HG03280 (cell line): ENCODE measurements around the gene ZNF783.
"Not testable (repeated sequence)": the region's sequence is repeated elsewhere in the genome, so short reads cannot be mapped to it uniquely, and the experiment has no call there.

Source experiments
- ATAC-seq: cut with Tn5 transposase; IDR thresholded peaks from one replicate; pipeline ENCODE4 v1.9.1; 2021; ENCODE audit warnings: mild to moderate bottlenecking, moderate library complexity; ENCODE audit not compliant: unreplicated experiment

The ZNF783 gene

DNA sequence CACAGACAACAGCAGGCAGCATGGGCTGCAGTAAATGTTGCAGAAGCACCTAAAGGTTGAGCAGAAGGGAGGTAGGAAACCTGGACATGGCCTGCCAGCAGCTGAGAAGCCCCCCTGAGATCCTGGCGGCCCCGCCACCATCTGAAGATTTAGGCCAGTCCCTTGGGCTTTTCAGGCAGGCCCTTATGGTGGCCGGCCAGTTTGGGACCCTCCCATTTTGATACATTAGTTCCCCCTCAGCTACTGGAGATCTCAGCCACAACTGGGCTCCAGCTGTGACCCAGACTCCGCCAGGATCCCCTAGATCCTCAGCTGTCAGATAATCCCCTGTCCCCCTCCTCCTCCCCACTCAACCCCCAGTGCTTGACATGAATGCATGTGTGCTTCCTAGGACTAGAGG, 34.4 kb downstream of the ZNF783 start:
- no peak for ATAC-seq

DNA sequence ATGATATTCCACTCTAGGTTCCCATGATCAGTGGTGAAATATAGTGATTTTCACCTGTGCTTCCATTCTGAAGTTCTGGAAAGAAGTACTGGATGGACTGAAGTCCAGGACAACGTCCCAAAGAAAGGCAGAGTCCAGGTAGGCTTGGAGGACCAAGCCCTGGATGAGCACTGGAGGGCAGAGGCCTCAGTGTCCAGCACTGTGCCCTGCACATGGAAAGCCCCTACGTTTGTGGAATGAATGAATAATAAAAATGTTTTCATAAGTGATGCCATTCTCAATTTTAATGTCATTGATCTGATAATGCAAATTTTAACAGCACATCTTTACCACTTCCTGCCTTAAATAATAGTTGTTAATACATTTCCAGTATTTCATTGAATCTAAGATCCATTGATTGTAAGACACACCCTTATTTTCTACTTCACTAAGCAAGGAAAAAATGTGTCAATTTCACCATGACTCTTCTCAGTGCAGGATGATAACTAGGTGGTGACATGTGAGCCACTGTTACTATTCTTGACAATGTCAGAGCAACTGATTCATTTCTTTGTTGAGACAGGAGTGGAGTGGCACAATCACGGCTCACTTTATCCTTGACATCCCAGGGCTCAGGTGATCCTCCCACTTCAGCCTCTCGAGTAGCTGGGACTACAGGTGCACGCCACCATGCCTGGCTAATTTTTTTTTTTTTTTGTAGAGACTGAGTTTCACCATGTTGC, 35.2 kb downstream of the ZNF783 start:
- no peak for ATAC-seq

DNA sequence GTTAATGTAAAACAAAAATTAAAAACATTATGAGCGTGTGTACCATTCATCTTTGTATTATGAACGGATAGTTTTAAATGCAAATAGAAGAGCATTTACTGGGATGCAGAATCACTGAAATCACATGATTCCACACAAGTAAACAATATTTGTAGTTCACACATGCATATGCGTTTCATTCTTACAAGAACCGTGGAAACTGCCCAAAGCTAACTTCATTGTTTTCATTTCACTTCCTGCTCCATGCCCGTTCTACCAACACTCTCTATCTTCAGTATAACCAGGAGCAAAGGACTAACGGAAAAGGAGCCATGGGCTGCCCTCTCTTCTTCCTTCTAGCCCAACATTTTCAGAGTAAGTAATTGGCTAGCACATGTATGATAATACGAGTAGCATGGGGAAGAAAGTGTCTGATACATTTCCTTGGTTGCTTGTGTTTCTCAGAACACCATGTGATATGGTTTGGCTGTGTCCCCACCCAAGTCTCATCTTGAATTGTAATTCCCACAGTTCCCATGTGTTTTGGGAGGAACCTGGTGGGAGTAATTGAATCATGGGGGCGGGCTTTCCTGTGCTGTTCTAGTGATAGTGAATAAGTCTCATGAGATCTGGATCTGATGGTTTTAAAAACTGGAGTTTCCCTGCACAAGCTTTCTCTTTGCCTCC, 38.8 kb downstream of the ZNF783 start:
- no peak for ATAC-seq

DNA sequence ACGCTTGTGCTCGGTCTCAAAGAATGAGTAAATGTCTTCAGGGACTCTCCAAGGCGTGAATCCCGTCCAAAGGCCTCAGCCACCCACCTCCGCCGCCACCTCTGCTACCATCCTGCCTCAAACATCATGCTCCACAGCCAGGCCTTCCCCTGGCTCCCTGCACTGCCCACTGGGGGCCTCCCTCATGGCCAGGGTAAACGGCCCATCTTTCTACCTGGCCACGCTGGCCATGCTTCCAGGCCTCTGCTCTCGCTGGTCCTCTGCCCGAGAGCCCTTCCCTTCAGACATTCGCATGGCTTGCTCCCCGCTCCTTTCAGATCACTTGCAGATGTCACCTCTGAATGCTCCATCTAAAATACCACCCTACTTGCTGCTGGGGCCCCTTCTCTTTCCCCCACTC, 40.2 kb downstream of the ZNF783 start:
- ATAC-seq, result no peak

DNA sequence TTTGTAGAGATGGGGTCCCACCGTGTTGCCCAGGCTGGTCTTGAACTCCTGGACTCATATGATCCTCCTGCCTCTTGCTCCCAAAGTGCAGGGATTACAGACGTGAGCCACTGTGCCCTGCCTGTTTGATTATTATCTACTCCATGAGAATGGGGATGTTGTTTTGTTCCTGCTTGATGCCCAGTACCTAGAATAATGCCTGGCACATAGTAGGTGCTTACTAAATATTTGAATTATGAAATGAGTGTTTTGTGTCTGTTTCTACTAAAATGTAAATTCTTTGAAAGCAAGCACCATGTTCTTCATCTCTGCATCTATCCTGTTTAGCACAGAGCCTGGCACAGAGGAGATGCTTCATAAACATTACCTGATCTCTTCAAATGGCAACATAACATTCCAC, 40.9 kb downstream of the ZNF783 start:
- no peak for ATAC-seq

DNA sequence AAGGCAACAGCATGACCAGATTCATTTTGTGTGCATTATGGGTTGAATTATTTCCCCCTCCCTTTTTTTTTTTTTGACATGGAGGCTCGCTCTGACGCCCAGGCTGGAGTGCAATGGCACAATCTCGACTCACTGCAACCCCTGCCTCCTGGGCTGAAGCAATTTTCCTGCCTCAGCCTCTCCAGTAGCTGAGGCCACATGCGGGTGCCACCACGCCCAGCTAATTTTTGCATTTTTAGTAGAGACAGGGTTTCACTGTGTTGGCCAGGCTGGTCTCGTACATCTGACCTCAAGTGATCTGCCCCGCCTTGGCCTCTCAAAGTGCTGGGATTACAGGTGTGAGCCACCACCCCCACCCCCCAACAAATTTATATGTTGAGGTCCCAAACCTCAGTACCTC, 42.0 kb downstream of the ZNF783 start:
- no peak for ATAC-seq

DNA sequence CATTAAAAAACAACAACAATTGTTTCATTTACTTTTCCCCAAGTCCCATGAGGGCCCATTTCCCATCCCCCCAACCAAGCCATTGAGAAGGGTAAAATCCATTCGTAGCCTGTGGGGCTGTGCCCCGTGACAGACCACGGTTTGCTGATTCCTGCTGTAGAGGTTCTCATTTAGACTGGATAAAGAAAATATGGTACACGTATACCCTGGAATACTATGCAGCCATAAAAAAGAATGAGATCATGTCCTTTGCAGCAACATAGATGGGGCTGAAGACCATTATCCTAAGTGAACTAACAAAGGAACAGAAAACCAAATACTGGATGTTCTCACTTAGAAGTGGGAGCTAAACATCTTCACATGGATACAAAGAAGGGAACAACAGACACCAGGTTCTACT, 44.9 kb downstream of the ZNF783 start:
- ATAC-seq, result no peak

DNA sequence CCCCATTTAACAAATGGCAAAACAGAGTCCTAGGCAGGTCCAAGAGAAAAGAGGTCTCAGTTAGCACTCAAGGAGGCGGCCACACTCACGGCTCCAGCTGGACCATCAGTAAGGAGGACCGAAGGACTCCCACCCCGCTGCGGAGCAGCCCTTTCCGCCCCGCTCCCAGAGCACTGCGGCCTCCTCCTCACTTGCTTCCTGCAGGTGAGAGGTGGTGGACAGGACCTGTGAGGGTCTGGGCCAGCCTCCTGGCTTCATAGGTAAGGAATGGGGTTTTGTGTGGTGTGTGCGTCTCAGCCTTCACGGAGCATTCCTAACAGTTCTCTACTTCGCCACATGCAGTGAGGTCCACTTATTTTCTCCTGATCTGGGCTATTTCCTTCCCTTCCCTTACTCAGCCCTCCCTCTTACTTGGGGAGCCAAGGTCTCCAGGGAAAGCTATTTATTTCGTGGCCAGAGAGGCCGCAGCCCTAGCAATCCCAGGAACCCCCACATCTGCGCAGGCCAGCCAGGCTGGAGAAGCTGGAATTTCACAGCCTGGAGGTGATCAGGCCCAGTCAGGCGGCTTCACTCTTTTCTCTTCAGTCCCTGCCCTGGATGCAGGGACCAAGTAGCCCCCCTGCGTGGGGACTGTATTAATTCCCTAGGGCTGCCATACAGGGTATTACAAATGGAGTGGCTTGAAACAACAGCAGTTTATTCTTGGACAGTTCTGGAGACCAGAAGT, 45.9 kb downstream of the ZNF783 start:
- ATAC-seq, result no peak

DNA sequence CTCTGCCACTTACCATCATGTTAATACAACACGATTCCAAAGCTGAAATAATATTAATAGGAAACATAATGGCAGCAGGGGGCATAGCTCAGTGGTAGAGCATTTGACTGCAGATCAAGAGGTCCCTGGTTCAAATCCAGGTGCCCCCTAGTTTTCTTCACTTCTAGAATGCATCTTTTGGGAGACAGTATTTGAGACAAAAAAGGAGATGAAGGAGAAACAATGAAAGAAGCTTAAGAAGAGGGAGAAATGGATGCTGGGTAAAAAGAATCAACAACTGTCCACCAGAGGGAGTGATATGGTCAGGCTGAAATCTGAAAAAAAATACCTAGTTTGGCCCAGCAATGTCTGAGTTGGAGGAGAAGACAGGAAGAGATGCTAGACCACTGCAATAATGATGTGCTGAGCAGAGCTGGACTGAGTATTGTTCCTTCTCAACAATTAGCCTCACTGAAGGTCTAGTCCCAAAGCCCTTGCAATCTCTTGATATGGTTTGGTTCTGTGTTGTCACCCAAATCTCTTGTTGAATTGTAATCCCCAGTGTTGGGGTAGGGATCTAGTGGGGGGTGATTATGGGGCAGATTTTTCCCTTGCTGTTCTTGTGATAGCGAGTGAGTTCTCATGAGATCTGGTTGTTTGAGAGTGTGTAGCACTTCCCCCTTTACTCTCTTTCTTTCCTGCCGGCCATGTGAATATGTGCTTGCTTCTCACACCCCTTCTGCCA, 48.3 kb downstream of the ZNF783 start:
- ATAC-seq, result no peak

DNA sequence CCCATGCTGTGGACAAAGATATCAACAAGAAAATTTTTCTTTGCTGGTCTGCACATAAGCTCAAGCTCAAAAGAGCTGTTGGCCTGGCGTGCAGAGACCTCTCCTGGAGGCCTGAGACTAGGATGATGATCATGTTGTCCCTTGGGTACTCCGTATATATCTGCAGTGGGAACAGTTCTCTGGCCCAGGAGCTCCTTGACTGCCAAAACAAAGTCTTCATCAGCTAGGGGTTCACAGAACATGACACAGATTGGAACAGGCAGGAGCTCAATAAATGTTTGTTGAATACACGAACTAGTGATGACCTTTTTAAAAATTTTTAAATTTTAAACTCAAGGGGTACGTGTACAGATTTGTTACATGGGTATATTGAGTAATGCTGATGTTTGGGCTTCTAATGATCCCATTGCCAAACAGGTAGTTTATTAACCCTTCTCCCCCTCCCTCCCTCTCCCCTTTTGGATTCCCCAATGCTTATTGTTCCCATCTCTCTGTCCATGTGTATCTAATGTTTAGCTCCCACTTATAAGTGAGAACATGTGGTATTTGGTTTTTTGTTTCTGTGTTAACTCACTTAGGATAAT, 49.1 kb downstream of the ZNF783 start:
- no peak for ATAC-seq

DNA sequence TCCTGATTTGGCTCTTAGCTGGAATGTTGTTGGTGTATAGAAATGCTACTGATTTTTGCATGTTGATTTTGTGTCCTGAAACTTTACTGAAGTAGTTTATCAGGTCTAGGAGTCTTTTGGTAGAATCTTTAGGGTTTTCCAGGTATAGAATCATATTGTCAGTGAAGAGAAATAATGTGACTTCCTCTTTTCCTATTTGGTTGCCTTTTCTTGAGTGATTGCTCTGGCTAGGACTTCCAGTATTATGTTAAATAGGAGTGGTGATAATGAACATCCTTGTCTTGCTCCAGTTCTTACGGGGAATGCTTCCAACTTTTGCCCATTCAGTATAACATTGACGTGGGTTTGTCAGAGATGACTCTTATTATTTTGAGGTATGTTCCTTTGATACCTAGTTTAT, 52.0 kb downstream of the ZNF783 start:
- ATAC-seq, result no peak

DNA sequence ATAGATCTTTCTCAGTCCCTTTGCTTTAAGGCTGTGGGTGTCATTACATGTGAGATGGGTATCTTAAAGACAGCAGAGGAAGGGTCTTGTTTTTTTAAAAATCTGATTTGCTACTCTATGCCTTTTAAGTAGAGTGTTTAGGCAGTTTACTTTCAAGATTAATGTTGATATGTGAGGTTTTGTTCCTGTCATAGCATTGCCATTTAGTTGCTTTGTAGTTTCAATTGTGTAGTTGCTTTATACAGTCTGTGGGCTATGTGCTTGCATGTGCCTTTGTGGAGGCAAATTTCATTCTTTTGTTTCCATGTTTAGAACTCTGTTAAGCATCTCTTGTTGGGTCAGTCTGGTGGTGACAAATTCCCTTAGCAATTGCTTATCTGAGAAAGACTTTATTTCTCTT, 54.6 kb downstream of the ZNF783 start:
- ATAC-seq, result no peak

DNA sequence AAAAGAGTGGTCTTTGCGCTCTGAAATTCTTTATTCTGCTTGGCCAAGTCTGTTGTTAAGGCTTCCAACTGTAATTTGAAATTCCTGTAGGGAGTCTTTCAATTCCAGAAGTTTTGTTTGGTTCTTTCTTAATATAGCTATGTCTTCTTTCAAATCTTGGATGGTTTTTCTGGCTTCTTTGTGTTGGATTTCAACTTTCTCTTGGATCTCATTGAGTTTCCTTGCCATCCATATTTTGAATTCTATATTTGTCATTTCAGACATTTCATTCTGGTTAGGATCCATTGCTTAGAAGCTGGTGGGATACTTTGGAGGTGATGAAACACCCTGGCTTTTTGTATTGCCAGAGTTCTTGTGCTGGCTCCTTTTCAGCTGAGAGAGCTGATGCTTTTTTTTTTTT, 55.5 kb downstream of the ZNF783 start:
- no peak for ATAC-seq

DNA sequence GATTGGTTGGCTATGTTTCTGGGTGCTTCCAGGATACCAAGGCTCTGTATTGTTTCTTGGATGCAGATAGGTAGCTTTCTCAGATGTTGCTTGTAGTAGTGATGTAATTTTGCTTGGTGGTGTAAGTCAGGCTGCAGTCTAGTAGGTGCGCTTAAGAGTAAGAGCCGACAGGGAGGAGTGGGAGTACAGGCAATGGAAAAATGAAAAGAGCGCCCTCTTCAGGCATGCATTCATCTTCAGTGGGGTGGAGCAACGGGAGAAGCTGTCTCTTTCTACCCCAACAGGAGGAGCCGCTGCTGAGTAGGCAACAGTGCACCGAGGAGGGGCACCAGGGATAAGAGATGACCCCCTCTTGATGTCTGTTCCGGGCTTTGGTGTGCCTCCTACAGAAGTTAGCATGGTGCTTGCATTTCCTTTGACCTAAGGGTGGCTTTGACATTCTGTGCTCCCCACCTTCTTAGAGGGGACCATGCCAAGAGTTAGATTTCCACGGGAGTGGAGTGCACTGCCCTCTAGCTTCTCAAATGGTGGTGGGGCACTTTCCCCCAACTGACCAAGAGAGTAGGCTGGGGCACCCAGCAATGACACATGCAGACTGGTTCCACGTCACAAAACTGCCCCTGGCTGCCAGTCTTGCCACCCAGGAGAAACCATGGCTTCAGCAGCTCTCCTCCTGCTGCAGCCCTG, 56.1 kb downstream of the ZNF783 start:
- ATAC-seq, result no peak

DNA sequence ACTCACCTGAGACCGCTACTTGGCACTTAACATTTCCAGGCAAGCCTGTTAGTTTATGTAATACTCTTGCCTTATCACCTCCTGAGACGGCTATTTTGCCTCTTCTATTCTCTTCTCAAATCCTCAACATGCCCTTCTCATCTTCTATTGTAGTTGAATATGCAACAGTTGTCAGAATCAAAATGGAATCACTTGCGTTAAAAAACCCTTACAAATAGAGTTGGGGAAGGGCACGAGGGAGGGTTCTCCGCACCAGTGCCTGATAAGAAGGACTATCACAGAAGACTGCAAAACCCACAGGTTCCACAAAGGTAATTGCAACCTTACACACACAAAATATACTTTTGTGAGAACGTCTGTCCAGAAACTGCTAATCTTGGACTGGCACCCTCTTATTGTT, 57.4 kb downstream of the ZNF783 start:
- ATAC-seq, result no peak

DNA sequence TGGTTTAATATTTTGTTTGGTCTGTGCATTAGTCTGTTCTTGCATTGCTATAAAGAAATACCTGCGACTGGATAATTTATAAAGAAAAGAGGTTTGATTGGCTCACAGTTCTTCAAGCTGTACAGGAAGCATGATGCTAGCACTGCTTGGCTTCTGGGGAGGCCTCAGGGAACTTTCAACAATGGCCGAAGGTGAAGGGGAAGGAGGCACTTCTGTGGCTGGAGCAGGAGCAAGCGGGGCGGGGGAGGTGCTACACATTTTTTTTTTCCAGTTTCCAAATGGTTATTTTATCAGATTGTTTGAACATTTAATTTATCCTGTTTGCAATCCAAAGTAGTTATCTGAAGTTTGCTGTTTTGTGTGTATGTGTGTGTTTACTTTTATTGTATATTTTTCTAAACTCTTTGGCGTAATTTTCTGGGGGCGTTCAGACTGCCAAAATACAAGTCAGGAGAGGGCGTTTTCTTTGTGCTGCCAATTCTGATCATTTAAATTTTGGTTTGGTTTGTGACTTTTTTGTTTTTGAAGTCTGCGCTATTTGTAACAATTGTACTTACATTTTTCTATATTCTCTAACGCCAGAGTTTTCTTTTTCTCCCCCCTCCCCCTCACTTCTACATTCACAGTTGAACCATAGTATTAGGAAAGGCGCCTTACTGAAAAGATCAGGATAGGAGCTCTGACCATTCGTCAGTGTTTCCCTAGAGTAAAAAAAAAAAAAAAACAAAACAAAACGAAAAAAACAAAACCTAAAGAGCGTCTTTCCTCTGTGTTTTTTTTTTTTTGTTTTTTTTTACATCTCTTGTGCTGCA, 58.5 kb downstream of the ZNF783 start:
- no peak for ATAC-seq

DNA sequence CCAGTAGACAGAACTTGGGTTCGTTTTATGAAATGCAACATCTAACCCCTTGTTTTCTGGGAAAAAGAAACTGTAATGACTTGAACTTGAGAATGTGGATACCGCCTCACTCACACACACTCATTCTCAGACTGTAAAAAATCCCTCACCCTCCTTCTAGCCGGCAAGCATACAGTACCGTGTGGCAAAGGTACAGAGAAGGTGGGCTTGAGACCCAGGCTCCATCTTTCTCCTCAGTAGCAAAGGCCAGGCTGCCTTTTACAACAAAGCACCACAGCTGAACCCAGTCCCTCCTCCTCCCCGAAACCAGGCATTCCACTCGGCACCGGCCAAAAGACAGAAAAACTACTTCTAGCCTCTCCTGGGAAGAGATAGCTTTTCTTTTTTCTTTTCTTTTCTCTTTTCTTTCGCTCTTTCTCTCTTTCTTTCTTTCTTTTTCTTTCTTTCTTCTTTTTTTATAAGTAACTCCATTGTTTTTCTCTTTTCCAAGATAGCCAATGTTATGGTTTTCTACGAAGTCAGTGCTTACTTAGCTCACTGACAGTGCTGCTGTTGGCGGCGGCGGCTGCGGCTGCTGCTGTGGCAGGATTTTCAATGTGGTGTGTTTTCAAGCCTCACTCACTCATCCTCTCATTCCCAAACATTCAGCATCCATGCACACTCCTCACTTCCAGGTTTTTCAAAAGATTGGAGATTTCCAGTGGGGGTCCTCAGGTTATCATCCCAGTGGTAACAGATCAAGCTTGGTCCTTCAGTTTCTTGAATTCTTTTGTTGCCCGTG, 59.3 kb downstream of the ZNF783 start:
- ATAC-seq, result not testable (repeated sequence)

DNA sequence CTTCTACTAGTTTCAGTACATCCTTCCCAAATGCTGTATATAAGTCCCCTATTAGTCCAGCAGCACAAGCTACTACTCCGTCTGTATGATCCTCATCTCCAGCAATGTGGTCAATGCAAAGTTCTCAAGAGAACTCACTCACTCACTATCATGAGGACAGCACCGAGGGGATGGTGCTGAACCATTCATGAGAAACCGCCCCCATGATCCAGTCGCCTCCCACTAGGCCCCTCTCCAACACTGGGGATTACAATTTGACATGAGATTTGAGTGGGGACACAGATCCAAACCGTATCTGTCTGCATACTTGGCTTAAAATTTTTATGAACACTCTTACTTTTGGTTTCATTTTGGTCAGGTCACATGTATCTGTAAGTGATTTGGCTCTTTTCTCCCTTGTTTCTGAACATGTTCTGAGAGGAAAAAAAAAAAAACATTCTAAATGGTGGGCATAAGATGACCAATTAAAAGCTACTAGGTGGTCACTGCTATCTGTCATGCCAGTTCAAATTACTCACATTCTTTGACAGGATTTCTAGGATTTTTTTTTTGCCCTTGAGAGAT, 60.1 kb downstream of the ZNF783 start:
- ATAC-seq, result no peak

DNA sequence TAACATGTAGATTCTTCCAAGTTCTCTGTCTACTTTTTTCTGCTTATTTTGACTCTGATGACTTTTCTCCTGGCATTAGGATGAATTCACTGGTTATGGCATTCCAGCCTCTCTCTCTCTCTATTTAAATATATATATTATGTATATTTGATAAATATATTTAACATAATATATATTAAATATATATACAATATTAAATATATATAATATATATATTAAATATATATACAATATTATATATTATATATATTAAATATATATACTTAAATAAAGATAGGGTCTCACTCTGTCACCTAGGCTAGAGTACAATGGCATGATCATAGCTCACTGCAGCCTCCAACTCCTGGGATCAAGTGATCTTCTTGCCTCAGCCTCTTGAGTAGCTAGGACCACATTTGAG, 60.7 kb downstream of the ZNF783 start:
- ATAC-seq, result no peak
